T-helper 9 cell (primary cell): ENCODE data around the gene CFAP299.
"Not testable (repeated sequence)": the region's sequence is repeated elsewhere in the genome, so short reads cannot be mapped to it uniquely, and the experiment has no call there.

Experiments
- DNase-seq: peaks from one replicate; pipeline ENCODE4 v3.0.0-alpha.2; 2020
- total RNA-seq, 2 donors: gene quantifications; one replicate each; lab custom pipeline; 2026; lab: John Stamatoyannopoulos, UW

Gene CFAP299
- total RNA-seq = 0 reads per million in 2 donors

DNA sequence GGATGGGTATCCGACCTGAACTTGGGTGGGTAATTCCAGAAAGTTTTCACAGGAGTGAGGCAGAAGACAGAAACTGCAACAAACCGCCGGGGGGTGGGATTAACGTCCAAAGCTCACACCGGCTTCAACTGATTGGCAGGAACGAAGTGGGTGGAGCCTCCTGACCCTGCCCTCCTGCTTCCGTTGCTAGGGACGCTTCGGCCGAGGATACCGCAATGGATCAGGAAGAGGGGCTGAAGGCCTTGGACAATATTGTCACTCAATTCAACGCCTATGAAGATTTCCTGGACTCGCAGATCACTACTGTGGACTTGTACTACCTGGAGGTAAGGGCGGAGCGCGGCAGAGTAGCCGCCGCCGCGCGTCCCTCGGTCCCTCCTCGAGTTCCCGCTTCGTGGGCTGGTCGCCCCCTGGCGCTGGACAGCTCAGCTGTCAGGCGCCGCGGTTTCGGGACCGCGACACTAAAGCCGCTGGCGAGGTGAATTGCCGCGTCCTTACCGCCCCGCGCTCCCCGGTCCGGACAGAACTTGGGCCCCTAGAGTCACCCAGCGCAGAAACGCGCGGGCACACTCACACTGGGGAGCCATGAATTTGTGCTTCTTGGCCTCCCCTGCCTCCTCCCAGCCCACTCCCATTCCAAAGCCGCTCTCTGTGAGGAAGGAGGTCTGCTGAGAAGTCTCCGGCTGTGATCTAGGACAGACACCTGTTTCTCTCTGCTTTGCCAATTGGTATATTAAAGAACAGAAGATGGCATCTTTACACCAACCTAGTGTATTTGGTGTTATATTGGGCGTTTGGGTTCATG, at the start of gene CFAP299:
TSS of gene CFAP299 (plus strand) at position 177 of the 805 bp plus-strand sequence.
- no peak for DNase-seq

DNA sequence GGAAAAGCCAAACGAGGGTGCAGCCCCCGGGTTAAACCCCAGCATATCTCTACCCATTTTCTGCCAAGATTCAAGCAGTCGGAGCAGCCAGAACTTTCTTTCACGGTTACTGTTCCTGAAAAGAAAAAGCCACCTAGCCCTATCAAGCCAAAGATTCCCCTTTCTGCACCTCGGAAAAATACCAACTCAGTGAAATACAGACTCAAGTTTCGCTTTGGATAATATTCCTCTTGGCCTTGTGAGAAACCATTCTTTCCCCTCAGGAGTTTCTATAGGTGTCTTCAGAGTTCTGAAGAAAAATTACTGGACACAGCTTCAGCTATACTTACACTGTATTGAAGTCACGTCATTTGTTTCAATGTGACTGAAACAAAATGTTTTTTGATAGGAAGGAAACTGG, 49.1 kb upstream of the CFAP299 start:
- no peak for DNase-seq

DNA sequence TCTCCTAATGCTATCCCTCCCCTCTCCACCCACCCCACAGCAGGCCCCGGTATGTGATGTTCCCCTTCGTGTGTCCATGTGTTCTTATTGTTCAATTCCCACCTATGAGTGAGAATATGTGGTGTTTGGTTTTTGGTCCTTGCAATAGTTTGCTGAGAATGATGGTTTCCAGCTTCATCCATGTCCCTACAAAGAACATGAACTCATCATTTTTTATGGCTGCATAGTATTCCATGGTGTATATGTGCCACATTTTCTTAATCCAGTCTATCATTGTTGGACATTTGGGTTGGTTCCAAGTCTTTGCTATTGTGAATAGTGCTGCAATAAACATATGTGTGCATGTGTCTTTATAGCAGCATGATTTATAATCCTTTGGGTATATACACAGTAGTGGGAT, 44.9 kb upstream of the CFAP299 start:
- DNase-seq = not testable (repeated sequence)

DNA sequence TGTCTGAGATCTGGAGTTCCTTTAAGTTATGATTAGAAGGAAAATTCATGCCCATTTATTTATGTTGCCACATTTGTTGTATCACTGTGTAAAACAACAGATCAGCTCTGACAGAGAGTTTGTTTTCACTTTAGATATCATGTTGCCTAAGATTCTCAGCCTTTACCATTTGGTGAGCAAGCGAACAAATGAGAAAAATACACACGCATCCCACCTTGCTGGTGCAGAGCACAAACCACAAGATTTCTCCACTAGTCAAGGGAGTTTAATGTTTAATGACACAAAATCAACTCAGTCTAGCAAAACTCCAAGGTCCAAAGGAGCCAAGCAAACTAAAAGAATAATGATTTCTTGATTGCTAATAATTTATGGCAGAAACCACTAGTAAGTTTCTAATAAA, 41.3 kb upstream of the CFAP299 start:
- no peak for DNase-seq

DNA sequence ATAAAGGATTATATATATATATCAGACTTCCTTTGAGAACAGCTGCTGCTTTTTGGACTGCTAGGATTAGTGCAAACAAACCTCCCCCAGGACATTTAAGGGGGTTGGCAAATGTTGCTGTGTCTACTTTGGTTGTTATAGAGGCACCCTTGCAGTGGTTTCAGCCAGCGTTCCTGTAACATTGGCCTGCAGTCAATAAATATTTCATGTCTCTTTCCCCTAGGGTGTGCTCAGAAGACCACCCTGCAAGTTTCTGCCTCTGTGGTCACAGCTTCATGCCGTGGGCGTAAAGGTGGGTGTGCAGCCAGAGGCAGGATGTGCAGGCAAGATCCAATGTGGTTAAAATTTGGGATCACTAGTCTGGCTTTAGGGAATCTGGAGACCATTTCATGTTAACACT, 40.2 kb upstream of the CFAP299 start:
- no peak for DNase-seq

DNA sequence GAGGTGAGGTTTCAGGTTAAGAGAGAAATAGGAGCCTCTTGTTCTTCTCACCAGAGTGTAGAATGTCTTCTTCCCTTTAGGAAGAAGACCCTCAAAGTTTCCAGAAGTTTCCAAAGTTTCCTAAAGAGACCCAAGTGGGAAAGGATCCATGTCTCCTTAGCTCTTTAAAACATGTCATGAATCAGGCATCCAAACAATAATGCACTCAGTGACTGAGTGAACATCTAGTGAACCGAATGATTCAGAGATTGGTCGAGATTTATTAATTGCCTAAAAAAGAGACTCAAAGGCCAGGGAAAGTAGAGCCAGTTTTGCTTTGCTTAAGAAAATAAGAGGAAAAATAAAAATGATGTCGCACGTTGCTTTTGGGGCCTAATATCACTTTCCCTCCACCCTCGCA, 39.7 kb upstream of the CFAP299 start:
- DNase-seq = no peak

DNA sequence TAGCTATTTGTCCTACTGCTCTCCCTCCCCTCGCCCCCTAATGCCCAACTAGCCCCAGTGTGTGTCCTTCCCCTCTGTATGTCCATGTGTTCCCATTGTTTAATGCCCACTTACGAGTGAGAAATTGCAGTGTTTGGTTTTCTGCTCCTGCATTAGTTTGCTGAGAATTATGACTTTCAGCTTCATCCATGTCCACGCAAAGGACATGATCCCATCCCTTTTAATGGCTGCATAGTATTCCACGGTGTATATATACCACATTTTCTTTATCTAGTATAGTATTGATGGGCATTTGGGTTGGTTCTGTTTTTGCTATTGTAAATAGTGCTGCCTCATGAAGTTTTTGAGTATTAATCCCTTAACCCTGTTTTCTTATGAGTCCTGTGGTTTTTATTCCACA, 33.6 kb upstream of the CFAP299 start:
- no peak for DNase-seq

DNA sequence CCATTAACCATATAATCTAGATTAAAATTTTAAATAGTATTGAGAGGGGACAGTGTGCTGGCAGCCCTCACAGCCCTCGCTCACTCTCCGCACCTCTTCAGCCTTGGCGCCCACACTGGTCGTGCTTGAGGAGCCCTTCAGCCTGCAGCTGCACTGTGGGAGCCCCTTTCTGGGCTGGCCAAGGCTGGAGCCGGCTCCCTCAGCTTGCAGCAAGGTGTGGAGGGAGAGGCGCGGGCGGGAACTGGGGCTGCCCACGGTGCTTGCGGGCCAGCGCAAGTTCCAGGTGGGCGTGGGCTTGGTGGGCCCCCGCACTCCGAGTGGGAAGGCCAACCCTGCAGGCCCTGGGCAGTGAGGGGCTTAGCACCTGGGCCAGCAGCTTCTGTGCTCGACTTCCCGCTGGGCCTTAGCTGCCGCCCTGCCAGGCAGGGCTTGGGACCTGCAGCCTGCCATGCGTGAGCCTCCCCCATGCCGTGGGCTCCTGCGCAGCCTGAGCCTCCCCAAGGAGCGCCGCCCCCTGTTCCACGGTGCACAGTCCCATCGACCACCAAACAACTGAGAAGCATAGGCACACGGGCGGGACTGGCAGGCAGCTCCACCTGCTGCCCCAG, 32.8 kb upstream of the CFAP299 start:
- DNase-seq = no peak

DNA sequence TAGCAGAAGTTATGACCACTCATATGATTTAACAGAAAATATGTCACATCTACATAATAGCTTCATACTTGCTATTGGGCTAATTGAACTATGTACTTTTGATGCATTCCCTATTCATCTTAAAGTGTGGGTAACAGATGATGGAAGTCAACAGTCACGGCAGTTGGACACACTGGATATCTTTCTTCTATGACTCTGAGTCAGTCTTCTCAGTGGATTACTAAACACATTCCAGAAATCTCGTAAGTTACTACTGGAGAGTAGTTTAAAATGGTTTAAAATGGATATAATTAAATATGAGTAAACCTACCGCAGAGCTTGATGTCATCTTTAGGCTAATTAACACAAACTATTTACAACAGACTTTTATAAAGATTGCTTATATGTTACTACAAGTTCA, 30.1 kb upstream of the CFAP299 start:
- no peak for DNase-seq

DNA sequence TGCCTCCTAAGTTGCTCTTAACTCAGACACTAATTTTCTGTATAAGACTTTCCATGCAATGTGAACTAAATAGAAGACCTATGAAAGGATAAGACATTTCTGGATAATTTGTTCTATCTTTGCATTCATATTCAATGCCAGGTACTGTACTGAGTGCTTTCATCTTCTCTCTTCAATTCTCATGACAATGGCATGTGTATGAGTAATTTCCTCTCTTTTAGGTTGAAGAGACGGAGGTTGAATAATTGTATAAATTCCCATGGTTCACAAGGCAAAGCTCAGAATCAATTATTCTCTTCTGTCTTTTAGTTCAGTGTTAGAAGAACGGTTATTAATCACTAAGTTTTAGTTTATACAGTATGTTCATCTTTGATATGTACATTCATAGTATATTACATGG, 29.3 kb upstream of the CFAP299 start:
- no peak for DNase-seq

DNA sequence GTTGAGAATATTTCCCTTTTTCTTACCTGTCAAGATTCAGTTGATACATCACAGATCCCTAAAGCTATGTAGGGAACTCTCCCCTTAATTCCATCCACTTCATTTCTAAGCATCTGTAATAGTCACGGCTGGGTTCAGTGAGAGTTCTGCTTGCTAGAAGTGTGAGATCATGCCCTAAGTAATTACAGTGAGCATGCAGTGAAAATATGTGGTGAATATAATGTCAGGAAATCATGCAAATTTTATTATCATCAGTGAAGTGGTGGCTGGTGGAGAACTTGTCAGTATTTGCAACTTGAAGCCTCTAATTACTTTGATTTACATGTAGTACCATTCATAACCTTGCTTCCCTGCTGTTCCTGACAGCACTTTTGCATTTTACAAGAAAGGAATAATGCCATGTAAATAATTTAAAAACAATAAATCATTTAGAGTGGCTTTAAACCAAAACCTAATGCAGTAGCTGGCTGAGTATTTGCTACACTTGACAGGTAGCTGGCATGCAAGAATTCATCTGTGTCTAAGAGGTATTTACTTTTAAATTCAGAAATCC, 28.3 kb upstream of the CFAP299 start:
- DNase-seq = no peak

DNA sequence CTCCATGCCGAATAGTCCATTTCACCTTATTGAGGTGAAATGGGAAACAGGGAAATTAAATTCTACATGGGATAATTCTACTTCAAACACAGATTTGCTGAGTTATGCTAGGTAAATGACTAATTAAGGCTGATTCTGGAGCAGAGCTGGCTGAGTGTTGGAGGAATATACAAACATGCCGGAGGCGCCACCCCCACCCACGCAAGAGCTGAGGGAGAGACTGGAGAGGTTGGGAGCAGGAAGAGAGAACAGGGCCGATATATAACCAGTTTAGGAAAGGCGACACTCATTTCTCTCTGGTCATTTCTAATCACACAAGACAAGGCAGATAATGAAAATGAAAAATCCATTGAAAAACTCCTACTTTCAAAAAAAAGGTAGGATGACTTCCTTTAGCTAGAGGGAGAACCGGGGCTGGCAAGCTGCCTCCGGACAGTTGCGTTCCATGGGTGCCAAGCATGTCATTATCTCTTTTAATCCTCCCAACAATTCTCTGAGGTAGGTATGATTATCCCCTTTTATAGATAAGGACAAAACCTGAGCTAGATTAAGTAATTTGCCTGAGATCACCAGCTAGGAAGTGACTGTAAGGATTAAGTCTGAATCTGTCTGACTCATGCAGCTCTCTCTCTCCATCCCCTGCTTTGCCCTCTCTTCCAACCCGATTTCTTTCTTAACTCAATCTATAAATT, 27.6 kb upstream of the CFAP299 start:
- no peak for DNase-seq

DNA sequence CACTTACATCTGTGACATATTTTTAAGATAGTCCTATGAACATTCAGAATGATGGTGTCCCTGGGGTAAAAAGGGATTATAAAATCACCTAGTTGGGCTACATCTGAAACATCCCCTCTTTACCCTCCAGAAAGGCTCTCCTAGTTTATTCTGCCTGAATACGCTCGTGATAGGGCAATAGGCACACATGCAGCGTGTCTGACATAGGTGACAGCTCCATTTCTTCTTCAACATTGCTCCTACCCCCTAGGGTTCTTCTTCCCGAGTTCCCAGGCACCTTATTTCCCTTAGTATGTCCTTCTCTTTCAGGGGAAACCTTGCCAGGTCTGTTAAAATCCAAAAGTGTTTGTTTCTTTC, 27.1 kb upstream of the CFAP299 start:
- DNase-seq = no peak

DNA sequence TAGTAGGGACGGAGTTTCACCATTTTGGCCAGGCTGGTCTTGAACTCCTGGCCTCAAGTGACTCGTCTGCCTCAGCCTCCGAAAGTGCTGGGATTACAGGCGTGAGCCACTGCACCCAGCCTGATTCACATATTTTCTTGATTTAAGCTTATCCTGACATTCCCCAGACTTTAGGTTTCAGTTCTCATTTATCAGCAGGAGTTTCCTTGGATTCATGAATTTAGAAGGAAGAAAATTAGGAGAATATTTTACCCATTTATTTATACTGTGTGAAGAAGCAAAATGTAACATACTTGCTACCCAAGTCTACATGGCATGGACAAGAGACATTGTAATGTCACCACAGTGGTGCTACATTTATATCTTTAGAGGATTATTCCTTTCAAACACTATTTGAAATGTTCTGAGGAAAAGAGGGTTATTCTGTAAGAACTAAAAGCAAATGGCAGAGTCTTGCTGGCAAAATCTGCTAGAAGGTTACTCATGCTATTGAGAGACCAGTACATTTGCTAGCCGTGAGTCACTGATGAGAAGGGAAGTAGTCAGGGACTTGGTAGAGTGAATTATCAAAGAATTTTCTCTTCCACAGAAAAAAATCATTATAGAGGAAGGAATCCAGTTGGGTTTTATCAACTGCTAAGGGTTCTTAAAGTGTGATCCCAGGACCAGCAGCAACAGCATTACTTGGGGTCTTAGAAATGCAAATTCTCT, 26.1 kb upstream of the CFAP299 start:
- no peak for DNase-seq

DNA sequence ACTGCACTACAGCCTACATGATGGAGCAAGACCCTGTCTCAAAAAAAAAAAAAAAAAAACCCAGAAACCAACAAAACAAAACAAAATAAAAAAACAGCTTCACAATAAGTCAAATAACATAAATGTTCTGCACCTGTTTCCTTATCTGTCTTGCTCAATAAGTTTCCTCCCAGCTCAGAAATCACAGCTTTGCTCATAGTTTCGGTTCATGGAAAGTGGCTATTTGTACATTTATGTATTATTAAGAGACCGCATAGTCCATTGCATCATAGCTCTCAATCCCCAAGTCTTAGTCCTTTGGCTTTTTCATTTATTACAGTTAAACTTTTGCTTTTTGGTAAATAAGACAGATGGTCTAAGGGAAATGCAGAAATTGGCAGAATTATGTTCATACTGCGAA, 24.4 kb upstream of the CFAP299 start:
- DNase-seq = no peak

DNA sequence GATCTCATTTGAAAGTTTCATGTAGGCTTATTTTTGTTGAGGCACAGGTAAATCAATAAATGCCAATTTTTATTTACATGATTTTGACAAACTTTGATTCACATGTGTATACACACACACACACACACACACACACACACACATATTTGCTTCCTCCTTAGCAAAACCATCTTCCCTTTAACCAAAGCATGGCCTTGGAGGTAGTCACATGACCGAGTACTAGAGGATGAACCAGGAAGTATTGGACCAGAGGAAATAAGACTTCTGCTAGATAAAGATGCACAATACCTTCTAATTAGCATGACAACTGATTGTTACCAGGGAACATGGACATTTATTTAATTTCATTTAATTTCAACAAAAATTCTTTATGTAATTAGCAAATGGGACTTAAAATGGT, 23.4 kb upstream of the CFAP299 start:
- DNase-seq = no peak

DNA sequence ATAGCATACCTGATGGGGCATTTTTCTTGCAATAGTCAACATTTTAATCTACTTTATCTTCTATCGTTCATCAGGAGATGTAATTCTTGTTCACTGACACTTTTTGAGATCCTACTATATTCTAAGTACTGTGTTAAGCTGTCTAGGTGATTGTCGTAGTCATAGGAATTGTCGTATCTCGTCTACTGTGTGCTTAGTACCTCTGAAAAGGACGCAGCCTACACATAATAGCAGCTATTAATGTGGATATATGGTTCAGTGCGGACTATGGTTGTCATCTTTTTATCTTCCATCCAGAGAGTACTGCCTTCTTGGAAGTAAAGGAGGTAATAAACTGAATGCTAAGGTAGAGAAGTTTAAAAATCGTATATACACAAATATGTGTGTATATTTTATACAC, 21.9 kb upstream of the CFAP299 start:
- DNase-seq = no peak

DNA sequence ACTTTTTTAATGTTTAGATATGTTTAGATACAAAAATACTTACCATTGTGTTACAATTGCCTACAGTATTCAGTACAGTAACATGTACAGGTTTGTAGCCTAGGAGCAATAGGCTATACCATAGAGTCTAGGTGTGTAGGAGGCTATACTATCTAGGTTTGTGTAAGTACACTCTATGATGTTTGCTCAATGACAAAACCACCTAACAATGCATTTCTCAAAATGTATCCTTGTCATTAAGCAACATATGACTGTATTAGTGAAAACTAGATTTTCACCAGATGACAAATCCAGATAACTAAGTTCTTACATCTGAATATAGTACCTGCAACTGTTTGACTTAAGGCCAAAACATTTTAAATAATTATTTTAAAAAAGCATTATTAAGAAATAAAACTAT, 19.7 kb upstream of the CFAP299 start:
- not testable (repeated sequence) for DNase-seq

DNA sequence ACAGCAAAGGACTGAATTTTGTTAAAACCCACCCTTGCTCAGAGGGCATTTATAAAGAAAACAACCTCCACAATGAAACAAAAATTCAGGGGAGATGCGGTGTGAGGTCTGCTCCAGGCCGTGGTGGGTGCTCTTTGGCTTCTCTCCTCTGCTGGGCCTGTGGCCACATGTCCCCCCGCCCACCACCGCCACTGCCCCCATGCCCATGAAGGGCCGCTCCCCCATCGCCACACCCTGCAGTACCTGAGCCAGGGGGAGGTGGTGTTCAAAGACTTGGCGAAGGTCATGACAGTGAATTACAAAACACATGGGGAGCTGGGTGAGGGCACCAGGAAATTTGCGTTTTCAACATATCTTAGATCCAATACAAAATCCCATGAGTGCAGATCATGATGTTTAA, 14.2 kb upstream of the CFAP299 start:
- no peak for DNase-seq

DNA sequence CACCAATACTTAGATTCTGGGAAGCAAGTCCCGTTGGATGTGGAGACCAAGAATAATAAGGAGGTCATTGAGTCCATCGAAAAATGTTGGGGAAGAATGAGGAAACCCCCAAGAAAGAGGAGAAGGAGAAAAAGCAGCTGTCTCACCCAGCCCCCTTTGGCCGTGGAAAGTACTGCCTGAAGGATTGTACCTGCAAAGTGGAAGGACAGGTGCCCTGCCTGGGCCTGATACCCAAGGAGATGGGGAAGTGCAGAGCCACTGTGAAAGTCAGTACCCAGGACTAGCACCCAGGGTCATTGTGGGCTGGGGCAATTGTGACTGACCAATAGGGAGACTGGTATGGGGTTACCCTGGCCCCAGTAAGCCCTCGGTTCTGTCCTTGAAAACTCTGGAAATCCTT, 13.8 kb upstream of the CFAP299 start:
- DNase-seq = no peak

DNA sequence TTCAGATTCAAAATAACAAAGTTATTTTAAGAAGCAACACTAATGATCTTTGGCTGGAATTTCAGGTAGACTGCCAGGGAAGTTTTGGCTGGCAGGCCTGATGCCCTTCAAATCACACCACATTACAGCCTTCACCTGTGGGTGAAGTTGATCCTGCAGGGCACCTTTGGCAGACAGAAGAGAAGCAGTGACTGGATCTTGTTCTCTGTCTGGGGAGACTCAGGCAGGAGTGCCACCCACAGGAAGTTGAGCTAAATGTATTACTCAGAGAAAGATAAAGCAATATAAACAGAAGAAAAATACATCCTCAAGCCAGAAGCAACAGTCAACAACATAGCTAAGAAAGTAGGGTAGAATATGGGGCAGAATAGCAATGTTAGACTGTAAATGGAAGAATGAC, 12.8 kb upstream of the CFAP299 start:
- DNase-seq = no peak

DNA sequence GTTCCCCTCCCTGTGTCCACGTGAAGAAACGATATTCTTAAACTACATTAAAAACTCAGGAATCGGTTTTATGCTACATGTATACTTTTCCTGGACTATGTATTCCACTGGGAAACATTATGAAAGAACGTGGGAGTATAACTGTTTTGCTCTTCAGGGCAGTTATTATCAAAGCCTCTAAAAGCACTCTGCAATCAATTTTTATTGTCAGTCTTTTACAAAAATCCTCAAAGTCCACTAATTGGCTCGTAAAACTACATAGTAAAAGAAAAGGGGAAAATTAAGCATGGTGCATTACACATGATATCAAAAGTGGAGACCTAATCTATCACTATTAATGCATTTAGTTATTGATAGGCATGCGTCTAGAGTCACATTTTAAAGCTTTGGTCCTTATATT, 11.4 kb upstream of the CFAP299 start:
- no peak for DNase-seq

DNA sequence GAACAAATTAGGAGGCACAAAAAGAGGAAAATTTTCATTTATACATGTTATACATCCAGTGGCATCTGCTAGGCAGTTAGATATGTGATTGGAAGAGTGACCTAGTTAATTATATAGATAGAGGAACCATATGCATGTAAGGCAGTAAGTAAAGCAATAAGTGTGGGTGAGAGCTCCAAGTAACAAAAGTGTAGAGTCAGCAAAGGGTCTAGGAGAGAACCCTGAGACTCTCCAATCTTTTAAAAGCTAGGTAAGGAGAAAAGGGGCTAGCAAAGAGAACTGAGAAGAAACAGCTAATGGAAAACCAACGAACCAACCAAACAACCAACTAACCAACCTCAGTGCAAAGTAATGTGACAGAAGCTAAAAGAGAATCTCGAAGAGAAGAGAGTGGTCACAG, 3.8 kb upstream of the CFAP299 start:
- DNase-seq = no peak
